DND-41 (cell line): ENCODE results near the gene TRPM3.

Experiments used
- CTCF ChIP-seq: IDR thresholded peaks from 2 replicates; pipeline ENCODE4 v1.5.1; 2012; ENCODE audit warnings: borderline replicate concordance, low read length, moderate library complexity, mild to moderate bottlenecking; ENCODE audit not compliant: poor library complexity, severe bottlenecking; ENCODE audit errors: extremely low read depth
- EZH2 ChIP-seq: IDR thresholded peaks from 3 replicates; pipeline ENCODE4 v1.6.1; 2012; ENCODE audit warnings: borderline replicate concordance, low read depth, mild to moderate bottlenecking, moderate library complexity, low read length, inconsistent platforms; ENCODE audit not compliant: severe bottlenecking

DNA sequence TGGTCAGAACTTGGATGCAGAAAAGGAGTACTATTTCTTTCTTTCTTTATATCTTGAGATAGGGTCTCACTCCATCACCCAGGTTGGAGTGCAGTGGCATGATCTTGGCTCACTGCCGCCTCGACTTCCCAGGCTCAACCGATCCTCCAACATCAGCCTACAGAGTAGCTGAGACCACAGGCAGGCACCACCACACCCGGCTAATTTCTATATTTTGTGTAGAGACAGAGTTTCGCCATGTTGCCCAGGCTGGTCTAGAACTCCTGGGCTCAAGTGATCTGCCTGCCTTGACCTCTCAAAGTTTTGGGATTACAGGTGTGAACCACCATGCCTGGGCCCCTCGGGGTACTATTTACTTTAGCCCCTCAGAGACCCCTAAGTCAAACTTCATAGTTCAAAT lies 323.4 kb downstream of the TRPM3 start:
- TF ChIP-seq CTCF (no peak), EZH2 (no peak)
